SK-N-SH (cell line): Measurements from ENCODE around the gene TUBGCP2. TPM values are rescaled to one million over a fixed set of nuclear protein-coding genes. Genes with fewer than 3 reads are reported as not detected.

Source experiments
- CTCF ChIA-PET: fragments of 300-600, 350-600 bp; formaldehyde crosslinking; extraction: SDS; loops from one replicate; lab custom pipeline; 2021; lab: Yijun Ruan, JAX
- POLR2A ChIA-PET: fragments of 350-600 bp; sonication (Branson Sonifier 250); formaldehyde crosslinking; extraction: SDS; loops from one replicate; lab custom pipeline; 2020; ENCODE audit warnings: antibody characterized with exemption, inconsistent platforms; lab: Yijun Ruan, JAX
- DNase-seq: peaks from one replicate; pipeline ENCODE4 v3.0.0; 2012
- H2AFZ ChIP-seq: fragments of 200-600 bp; sonication (generic); 2 replicates; pipeline ENCODE4 v1.8.1; 2016; ENCODE audit warnings: antibody characterized with exemption, mild to moderate bottlenecking, low read depth
- H3F3A ChIP-seq: fragments of 200-600 bp; sonication (generic); replicated peaks from 2 replicates; pipeline ENCODE3; 2016; ENCODE audit warnings: antibody characterized with exemption, mild to moderate bottlenecking; ENCODE audit not compliant: insufficient read depth
- H3K27ac ChIP-seq, 2 experiments: fragments of 200-500 bp in 1 of 2; fragments of 200-600 bp in 1 of 2; sonication (Bioruptor generic) in 1 of 2; sonication (generic), shearing (Covaris generic) in 1 of 2; 2 replicates each; pipeline versions ENCODE4 v1.5.1 to v1.6.1; 2014 to 2016; ENCODE audit warnings: low read depth in 2 of 2, inconsistent platforms in 1 of 2, low read length in 1 of 2, mild to moderate bottlenecking in 1 of 2, mixed read lengths in 1 of 2
- H3K27me3 ChIP-seq: fragments of 200-600 bp; sonication (generic), shearing (Covaris generic); 2 replicates; pipeline ENCODE4 v1.6.1; 2016; ENCODE audit warnings: mixed run types; ENCODE audit not compliant: insufficient read depth
- H3K36me3 ChIP-seq, 2 experiments: fragments of 200-500 bp in 1 of 2; fragments of 200-600 bp in 1 of 2; sonication (Bioruptor generic) in 1 of 2; sonication (generic) in 1 of 2; replicated peaks in 1 of 2; 2 replicates each; pipeline versions ENCODE3 to v1.5.1; 2014 to 2016; ENCODE audit warnings: low read length in 1 of 2, mild to moderate bottlenecking in 1 of 2; ENCODE audit not compliant: insufficient read depth in 2 of 2, control insufficient read depth in 1 of 2
- H3K4me1 ChIP-seq, 2 experiments: fragments of 200-500 bp in 1 of 2; fragments of 200-600 bp in 1 of 2; sonication (Bioruptor generic) in 1 of 2; sonication (generic), shearing (Covaris generic) in 1 of 2; 2 replicates each; pipeline versions ENCODE4 v1.5.1 to v1.6.1; 2014 to 2016; ENCODE audit warnings: low read depth in 1 of 2, low read length in 1 of 2, mixed run types in 1 of 2; ENCODE audit not compliant: insufficient read depth in 2 of 2, control insufficient read depth in 1 of 2
- H3K4me2 ChIP-seq: fragments of 200-600 bp; sonication (generic), shearing (Covaris generic); 2 replicates; pipeline ENCODE4 v1.6.1; 2017; ENCODE audit warnings: mixed run types
- H3K4me3 ChIP-seq, 2 experiments: fragments of 200-500 bp in 1 of 2; fragments of 200-600 bp in 1 of 2; sonication (Bioruptor generic) in 1 of 2; sonication (generic), shearing (Covaris generic) in 1 of 2; 2 replicates each; pipeline versions ENCODE4 v1.5.1 to v1.8.1; 2014 to 2016; ENCODE audit warnings: low read depth in 2 of 2, inconsistent platforms in 1 of 2, low read length in 1 of 2, mild to moderate bottlenecking in 1 of 2, mixed read lengths in 1 of 2, moderate library complexity in 1 of 2
- H3K79me2 ChIP-seq: fragments of 200-600 bp; sonication (generic); 2 replicates; pipeline ENCODE4 v1.8.1; 2017; ENCODE audit warnings: mild to moderate bottlenecking; ENCODE audit not compliant: insufficient read depth
- H3K9ac ChIP-seq: fragments of 200-600 bp; sonication (generic); 2 replicates; pipeline ENCODE4 v1.6.1; 2017; ENCODE audit warnings: mixed run types
- H3K9me2 ChIP-seq: fragments of 200-600 bp; sonication (generic); 2 replicates; pipeline ENCODE4 v1.6.1; 2017; ENCODE audit warnings: mixed run types
- H3K9me3 ChIP-seq: fragments of 200-600 bp; sonication (generic); 2 replicates; pipeline ENCODE4 v1.6.1; 2017; ENCODE audit warnings: mixed run types, mild to moderate bottlenecking, moderate library complexity
- H4K20me1 ChIP-seq: fragments of 200-600 bp; sonication (generic); 2 replicates; pipeline ENCODE4 v1.6.1; 2017; ENCODE audit warnings: mild to moderate bottlenecking, mixed run types; ENCODE audit not compliant: insufficient read depth
- CTCF ChIP-seq: fragments of 200-600 bp; sonication (generic); IDR thresholded peaks from 2 replicates; pipeline ENCODE4 v1.6.1; 2017; ENCODE audit warnings: antibody characterized with exemption, mild to moderate bottlenecking, moderate library complexity
- FOXJ3 ChIP-seq: sonication (generic); formaldehyde crosslinking; IDR thresholded peaks from 2 replicates; pipeline ENCODE4 v1.5.1; 2020; ENCODE audit warnings: mild to moderate bottlenecking, missing genetic modification reagents
- FOXM1 ChIP-seq: IDR thresholded peaks from 2 replicates; pipeline ENCODE4 v1.4.0; 2012; ENCODE audit warnings: low read depth, mild to moderate bottlenecking
- JUND ChIP-seq: IDR thresholded peaks from 2 replicates; pipeline ENCODE4 v1.4.0; 2012
- MXI1 ChIP-seq: IDR thresholded peaks from 2 replicates; pipeline ENCODE4 v1.6.1; 2012; ENCODE audit warnings: mild to moderate bottlenecking, low read depth, low read length, improper control_type of control experiment
- NFIC ChIP-seq: IDR thresholded peaks from 2 replicates; pipeline ENCODE4 v1.4.0; 2012; ENCODE audit warnings: borderline replicate concordance
- NRF1 ChIP-seq: IDR thresholded peaks from 2 replicates; pipeline ENCODE4 v1.6.1; 2012; ENCODE audit warnings: low read depth, mild to moderate bottlenecking, low read length
- RXRA ChIP-seq: IDR thresholded peaks from 2 replicates; pipeline ENCODE4 v1.4.0; 2012; ENCODE audit warnings: low read depth, mild to moderate bottlenecking, borderline replicate concordance
- SIN3A ChIP-seq: IDR thresholded peaks from 2 replicates; pipeline ENCODE4 v1.6.1; 2012; ENCODE audit warnings: low read depth, mild to moderate bottlenecking, low read length, moderate library complexity, borderline replicate concordance
- TCF12 ChIP-seq: IDR thresholded peaks from 2 replicates; pipeline ENCODE4 v1.4.0; 2012
- USF1 ChIP-seq: IDR thresholded peaks from 2 replicates; pipeline ENCODE4 v1.4.0; 2012; ENCODE audit warnings: low read depth, borderline replicate concordance
- USF2 ChIP-seq: fragments of 150-350 bp; IDR thresholded peaks from 2 replicates; pipeline ENCODE4 v1.6.1; 2017; ENCODE audit warnings: antibody characterized with exemption, low read length, low read depth, borderline replicate concordance
- WGBS: methylation state at CpG from one replicate; pipeline ENCODE4 v1.1.6; 2017; ENCODE audit warnings: low lambda C conversion rate; 5-methylcytosine and 5-hydroxymethylcytosine counted together
- polyA plus RNA-seq, 3 experiments: library from polyadenylated mRNA; depleted of rRNA; stranded (reverse); fragments of >200 nt; gene quantifications; 2 replicates each; pipeline ENCODE4 v1.2.3, GENCODE V29; 2012
- TF ChIP-seq, protein P1 (sequence below): IDR thresholded peaks from 2 replicates; pipeline ENCODE4 v1.4.0; 2012; ENCODE audit warnings: low read depth
- TF ChIP-seq, protein P2 (sequence below): IDR thresholded peaks from 2 replicates; pipeline ENCODE4 v1.6.1; 2012; ENCODE audit warnings: mild to moderate bottlenecking, low read depth, low read length, moderate library complexity

The TUBGCP2 gene
- polyA plus RNA-seq, 1 of the 3 experiments (the other 2 are of a cell fraction): 49.1 TPM

DNA sequence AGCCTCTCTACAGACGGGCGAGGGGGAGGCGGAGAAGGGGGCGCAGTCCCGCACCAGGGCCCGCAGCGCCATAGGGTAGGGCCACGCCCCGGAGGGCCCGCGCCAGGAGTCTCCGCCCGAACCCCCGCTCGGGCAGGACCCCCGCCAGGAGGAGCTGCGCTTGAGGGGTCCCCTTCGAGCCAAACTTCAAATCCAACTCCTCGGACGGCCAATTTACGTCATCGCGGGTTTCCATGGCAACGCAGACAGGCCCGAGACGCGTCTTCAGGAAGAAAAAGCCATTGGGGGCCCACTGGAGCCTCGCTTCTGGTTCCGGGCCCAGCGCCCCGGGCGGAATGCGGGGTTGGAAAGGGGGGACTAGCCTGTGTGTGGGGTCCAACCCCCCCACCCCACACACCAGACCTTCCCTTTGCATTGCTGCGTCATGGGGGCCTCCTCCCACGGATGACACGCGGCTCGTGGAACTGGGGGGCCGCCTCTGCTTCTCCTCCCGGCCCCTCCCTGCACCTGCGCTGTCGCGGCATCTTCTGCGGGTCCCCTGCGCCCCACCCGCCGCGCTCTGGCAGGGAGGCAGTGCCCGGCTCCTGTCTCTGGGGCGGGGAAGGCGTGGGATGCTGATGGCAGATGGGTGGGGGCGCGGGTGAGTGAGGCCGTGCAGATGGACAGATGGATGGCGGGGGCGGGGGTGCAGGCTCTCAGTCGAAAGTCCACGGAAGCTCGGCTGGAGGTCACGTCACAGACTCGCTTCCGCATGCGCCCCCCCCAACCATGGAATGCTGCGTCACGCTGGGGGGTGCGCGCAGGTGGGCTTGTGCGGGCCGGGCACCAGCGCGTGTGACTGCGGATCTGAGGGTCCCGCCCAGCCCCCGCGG is 26.8 kb upstream of the TUBGCP2 start:
- no peaks in the 10 kb centered on the region for H3K9me2 ChIP-seq
- peak overlapping the region; percentile 30 to 46; a peak in 3 of 4 replicates for H3K4me3 ChIP-seq
- H3K79me2 ChIP-seq: no peaks in the 10 kb centered on the region
- ChIA-PET CTCF (interaction anchor here (1.0 to 1.4 kb wide), 5 partner anchors 11 to 28 kb away, joined by 3 to 4 read pairs (median 3); partner anchors contain the start of genes FUOM and PRAP1), POLR2A (interaction anchor here (1.1 to 1.5 kb wide), 2 partner anchors 10 to 12 kb away, joined by 4 to 6 read pairs; partner anchors contain the start of gene PRAP1)
- H3K27ac ChIP-seq: no peak overlapping the region
- WGBS: 0% methylated on average over 9 of the region's 75 CpGs
- TF ChIP-seq, protein P1, sequence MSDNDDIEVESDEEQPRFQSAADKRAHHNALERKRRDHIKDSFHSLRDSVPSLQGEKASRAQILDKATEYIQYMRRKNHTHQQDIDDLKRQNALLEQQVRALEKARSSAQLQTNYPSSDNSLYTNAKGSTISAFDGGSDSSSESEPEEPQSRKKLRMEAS: no peak
- no peak for TF ChIP-seq USF2
- no peak for TF ChIP-seq SIN3A
- no peak for TF ChIP-seq JUND
- TF ChIP-seq, protein P2, sequence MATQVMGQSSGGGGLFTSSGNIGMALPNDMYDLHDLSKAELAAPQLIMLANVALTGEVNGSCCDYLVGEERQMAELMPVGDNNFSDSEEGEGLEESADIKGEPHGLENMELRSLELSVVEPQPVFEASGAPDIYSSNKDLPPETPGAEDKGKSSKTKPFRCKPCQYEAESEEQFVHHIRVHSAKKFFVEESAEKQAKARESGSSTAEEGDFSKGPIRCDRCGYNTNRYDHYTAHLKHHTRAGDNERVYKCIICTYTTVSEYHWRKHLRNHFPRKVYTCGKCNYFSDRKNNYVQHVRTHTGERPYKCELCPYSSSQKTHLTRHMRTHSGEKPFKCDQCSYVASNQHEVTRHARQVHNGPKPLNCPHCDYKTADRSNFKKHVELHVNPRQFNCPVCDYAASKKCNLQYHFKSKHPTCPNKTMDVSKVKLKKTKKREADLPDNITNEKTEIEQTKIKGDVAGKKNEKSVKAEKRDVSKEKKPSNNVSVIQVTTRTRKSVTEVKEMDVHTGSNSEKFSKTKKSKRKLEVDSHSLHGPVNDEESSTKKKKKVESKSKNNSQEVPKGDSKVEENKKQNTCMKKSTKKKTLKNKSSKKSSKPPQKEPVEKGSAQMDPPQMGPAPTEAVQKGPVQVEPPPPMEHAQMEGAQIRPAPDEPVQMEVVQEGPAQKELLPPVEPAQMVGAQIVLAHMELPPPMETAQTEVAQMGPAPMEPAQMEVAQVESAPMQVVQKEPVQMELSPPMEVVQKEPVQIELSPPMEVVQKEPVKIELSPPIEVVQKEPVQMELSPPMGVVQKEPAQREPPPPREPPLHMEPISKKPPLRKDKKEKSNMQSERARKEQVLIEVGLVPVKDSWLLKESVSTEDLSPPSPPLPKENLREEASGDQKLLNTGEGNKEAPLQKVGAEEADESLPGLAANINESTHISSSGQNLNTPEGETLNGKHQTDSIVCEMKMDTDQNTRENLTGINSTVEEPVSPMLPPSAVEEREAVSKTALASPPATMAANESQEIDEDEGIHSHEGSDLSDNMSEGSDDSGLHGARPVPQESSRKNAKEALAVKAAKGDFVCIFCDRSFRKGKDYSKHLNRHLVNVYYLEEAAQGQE: no peak
- no peak for TF ChIP-seq MXI1
- no peak for TF ChIP-seq FOXJ3 (CRISPR knock-in tag)
- TF ChIP-seq NFIC: no peak
- no peak for TF ChIP-seq NRF1
- TF ChIP-seq RXRA: no peak
- TF ChIP-seq FOXM1: no peak
- TF ChIP-seq CTCF: no peak
- no peak for TF ChIP-seq TCF12
- TF ChIP-seq USF1: no peak
- DNase-seq: peak; percentile 67
- peak overlapping the region; percentile 79 for H3K4me2 ChIP-seq
- peaks cover 0 to 2% of the 10 kb centered on the region in 2 experiments; a peak in 2 of 4 replicates for H3K4me1 ChIP-seq
- H3K9ac ChIP-seq: no peak overlapping the region
- peaks cover 65% of the 10 kb centered on the region for H3K27me3 ChIP-seq
- H4K20me1 ChIP-seq: no peaks in the 10 kb centered on the region
- H3F3A ChIP-seq: no peaks in the 10 kb centered on the region
- no peaks in the 10 kb centered on the region for H3K9me3 ChIP-seq
- H2AFZ ChIP-seq: no peak overlapping the region
- H3K36me3 ChIP-seq: no peaks in the 10 kb centered on the region
